Measurements from ENCODE around the gene METTL6.
"Not testable (repeated sequence)": the region's sequence is repeated elsewhere in the genome, so short reads cannot be mapped to it uniquely, and the experiment has no call there.

GRCh38 chr3:15364078-15364477 is 63.3 kb downstream of the METTL6 start:
- not testable (repeated sequence) for TF ChIP-seq CTCF, POLR2A (IDR thresholded peaks at IDR 0.05)

All from heart left ventricle (tissue), 13 donors.